Measurements from ENCODE around the gene TXNL4B.
"Not testable (repeated sequence)": the region's sequence is repeated elsewhere in the genome, so short reads cannot be mapped to it uniquely, and the experiment has no call there.

TXNL4B gene

DNA sequence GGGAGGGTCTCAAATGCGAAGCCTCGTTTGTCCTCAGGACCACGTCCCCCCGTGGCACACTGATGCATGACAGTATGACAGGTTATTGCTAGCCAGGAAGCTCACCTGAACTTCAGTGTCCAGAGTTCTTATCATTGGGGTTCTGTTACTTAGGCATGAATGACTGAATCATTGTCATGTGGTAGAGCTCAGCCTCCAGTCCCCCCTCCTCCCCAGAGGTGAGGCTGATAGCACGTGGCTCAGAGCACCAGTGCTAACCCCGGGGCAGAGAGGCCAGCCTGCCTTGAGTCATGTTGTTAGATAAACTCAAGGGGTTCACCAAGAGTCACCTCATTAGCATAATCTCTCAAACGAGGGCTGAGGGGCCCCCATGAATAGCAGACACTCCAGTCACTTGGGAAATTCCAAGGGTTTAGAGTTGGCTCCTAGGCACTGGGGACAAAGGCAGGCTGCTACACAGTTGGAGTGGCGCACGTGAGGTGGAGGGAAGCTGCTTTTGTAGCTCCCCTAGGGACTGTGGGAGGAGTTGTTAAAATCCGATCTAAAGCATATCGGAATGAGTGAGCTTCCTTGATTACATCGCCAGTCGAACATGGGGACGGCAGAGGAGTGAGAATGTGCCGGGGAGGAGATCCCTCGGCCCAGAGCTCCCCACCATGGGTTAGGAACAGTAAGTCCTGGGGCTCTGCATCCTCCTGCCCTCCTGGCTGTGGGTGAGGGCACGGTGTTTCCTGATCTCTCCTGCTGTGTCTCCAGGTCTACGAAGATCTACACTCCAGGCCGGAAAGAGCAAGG, 18.4 kb upstream of the TXNL4B start:
- DNase-seq: no peak

DNA sequence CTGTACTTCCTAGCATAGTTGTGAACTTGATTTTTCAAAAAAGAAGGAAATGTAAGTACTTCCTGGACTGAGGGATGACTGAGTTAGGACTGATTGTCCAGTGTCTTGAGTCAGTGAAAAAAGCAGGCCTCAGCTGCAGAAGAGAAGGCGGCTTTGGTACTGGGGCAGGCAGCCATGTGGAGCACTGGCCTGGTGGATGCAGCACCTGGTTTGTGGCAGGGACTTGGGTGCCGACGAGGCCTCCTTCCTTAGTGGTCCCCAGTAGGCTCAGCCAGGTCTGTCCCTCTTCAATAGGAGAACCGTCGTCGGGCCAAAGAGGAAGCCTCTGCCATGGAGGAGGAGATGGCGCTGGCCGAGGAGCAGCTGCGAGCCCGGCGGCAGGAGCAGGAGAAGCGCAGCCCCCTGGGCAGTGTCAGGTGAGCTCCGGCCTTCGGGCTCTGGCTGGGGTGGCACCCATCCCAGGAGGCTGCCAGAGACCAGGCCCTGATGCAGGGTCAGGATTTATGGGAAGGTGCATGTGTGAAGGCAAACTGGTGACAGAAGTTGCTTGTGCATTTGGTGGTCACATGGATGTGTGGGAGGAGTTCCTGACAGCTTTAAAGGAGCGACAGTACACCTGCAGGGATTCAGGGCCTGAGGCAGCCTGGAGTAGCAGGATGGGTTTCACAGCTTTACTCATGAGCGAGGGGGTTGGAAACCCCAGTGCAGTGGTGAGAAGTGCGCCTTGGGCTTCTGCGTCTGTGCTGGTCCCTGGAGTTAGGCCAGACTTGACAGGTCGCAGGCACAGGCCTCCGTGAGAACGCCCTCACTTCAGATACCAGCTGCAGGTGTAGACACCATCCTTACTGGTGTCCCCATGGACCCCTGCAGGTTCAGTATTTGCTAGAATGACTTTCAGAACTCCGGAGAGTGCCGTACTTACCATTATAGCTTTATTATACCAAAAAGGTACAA, 17.5 kb upstream of the TXNL4B start:
- no peak for DNase-seq

DNA sequence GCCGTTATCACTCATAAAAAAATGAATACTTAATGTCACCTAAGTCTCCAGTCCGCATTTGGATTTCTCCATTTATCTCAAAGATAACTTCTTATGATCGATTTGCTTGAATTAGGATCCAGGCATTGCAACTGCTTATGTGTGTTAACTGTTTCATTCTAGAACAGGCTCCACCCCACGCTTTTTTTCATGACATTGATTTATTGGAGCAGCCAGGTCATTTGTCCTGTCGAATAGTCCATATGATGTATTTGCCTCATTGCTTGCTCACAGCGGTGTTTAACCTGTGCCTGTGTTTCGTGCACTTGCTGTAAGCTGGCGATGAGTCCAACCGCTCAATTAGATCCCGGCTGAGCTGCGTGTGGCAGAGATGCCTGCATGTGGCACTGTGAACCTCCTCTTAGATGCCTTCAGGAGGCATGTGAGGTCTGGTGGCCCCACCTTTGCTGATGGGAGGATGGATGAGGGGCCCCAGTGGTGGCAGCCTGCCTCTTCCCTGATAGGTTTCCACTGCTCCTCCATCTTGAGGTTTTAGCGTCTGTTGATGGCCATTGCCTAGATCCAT, 16.6 kb upstream of the TXNL4B start:
- DNase-seq: no peak

DNA sequence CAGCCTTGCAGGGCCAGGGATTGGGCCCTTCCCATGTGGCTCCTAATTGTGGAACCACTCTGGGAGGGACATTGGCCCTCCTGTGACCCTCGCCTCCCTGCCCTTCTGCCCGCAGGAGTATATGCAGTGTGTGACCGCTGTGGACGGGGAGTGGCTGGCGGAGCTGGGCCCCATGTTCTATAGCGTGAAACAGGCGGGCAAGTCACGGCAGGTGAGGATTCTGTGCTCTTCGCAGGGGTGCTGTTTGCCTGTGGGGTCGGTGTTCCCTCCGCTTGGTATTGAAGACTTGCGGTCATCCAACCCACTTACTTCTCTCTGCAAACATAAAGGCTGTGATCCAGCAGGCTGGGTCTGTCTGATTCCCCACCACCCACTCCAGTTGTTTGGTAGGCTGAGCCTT, 15.9 kb upstream of the TXNL4B start:
- no peak for DNase-seq

DNA sequence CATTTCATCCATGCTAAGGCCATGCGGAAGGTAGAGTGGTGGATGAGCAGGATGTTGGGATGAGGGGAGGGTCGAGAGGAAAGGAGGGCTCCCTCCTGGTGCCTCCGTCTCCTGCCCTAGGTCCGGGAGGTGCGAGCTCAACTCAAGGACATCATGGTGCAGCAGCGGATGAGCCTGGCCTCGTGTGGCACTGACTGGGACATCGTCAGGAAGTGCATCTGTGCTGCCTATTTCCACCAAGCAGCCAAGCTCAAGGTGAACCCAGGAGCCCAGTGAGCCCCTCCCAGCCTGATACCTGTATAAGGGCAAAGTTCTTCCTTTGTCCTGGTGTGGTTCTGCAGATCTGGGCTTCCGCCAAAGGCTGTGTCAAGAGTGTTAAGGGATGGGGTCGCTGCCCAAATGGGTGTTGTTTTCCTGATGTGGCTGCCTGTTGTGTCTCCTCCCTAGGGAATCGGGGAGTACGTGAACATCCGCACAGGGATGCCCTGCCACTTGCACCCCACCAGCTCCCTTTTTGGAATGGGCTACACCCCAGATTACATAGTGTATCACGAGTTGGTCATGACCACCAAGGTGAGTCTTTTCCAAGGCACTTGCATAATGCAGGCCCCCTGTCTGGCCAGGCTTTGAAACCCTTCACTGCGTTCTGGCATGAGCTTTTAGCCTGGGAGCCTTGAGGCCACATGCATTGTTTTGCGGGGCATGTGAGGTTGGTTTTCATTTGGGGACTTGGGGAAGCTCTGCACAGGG, 15.1 kb upstream of the TXNL4B start:
- no peak for DNase-seq

DNA sequence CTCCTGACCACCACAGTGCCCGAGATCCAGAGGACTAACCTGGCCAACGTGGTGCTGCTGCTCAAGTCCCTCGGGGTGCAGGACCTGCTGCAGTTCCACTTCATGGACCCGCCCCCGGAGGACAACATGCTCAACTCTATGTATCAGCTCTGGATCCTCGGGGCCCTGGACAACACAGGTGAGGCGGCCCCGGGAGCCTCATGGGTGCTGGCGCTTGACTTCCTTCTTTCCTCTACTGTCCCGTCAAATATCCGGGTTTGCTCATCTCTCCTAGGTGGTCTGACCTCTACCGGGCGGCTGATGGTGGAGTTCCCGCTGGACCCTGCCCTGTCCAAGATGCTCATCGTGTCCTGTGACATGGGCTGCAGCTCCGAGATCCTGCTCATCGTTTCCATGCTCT, 14.0 kb upstream of the TXNL4B start:
- no peak for DNase-seq

DNA sequence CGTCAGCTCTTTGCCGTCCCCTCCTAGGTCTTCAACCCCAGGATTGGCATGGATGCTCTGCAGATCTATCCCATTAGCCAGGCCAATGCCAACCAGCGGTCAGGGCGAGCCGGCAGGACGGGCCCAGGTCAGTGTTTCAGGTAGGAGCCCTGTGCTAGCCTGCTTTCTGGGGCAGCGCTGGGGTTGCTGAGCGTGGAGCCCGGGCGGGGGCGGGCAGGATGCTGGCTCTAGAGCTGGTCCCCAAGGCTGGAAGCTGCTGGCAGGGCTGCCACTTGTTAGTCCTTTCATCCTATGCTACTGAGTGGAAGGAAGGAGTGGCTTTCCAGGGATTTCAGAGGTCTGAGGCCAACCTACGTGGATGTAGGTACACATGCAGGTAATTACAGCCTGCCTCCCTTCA, 12.6 kb upstream of the TXNL4B start:
- DNase-seq: no peak

DNA sequence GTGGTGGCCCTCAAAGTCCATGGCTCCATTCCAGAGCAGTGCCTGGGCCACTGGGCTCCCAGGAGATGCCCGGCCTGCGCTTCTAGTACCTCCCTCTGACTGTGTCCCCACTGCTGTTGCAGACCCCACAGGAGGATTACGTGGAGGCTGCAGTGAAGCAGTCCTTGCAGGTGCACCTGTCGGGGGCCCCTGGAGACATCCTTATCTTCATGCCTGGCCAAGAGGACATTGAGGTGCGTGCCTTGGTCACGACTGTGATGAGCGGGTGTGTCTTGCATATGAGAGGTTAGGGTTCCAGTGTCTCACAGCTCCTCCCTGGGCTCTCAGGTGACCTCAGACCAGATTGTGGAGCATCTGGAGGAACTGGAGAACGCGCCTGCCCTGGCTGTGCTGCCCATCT, 11.5 kb upstream of the TXNL4B start:
- no peak for DNase-seq

DNA sequence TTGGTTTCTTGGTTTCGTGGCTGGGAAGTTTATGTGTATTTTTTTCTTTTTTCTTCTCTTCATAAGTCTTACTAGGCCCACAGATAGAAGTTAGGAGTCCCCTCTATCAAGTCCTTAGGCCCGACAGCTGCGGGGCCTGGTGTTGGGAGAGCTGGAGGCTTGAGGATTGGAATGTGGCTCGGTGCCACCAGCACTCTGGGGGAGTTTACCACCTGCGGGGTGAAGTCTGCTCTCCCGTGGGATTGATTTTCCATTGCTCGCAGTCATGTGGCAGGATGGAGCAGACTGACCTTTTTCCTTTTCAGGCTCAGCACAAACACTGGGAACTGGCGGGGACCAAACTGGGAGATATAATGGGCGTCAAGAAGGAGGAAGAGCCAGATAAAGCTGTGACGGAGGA, 7.8 kb upstream of the TXNL4B start:
- no peak for DNase-seq

DNA sequence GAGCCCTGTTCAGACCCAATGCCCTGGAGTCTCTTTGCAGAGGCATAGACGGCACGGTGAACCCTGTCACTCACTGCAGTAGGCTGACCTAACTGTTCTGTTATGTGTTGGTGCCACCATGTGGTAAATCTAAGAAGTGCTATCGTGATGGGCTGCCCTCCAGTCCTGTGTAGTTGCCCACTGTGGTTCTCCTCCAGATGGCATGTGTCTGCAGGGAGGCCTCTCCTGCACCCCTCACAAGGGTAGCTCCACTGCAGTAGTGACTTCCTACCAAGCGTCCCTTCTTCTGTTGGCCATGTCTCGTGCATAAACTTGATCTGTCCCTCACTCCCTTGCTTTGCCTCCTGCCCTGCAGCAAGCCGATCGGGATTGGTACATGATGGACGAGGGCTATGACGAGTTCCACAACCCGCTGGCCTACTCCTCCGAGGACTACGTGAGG, 6.0 kb upstream of the TXNL4B start:
- peak; percentile 78 for DNase-seq

DNA sequence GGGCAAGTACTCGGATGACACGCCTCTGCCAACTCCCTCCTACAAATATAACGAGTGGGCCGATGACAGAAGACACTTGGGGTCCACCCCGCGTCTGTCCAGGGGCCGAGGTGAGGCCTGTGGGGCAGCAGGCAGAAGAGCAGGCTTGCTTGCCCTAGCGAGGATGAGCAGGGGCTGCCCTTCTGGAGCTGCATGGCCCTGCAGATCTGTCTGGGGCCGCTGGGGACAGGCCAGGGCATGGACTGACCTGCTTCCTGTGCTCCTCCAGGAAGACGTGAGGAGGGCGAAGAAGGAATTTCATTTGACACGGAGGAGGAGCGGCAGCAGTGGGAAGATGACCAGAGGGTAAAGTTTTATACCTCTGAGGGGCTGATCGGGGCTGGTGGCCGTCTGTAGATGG, 5.5 kb upstream of the TXNL4B start:
- peak; percentile 36 for DNase-seq

DNA sequence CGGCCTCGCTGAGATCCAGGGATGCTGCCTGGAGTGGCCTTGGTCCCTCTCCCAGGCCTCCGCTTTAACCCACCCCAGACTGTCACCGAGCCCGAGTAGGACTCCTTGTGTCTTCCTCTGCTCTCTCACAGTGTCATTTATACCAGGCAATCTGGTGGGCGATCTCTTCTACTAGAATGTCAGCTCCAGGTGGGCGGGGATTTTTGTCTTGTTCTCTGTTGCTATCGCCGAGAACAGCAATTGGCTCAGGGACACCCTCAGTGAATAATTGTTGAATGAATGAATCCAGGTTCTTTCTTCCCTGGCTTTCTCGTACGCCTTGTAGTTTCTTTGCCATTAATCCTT, 818 bp upstream of the TXNL4B start:
- DNase-seq: no peak

DNA sequence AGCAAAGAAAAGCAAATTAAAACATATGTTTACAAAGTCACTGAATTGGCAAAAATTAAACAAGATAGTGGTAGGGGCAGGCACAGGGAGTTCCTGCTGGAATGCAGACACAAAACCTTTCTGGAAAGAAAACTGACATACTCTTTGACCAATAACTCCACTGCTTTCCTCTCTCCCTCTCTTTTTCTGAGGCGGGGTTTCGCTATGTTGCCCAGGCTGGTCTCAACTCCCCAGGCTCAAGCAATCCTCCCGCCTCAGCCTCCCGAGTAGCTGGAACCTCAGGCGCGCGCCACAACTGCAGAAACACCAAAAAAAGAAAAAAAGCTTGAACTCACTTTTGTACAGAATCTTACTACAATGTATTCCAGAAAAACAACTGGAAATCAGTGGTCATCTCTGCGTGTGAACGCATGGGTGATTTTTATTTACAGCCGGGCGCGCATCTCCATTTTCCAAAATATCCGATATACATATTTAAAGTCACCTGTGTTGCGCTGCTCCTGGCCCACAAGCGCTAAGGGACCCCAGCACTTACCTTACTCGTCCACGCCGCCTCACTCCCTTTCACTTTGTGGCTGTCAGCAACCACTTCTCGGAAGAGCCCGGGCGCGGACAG, 480 bp downstream of the TXNL4B start:
- peak; percentile 49 for DNase-seq

DNA sequence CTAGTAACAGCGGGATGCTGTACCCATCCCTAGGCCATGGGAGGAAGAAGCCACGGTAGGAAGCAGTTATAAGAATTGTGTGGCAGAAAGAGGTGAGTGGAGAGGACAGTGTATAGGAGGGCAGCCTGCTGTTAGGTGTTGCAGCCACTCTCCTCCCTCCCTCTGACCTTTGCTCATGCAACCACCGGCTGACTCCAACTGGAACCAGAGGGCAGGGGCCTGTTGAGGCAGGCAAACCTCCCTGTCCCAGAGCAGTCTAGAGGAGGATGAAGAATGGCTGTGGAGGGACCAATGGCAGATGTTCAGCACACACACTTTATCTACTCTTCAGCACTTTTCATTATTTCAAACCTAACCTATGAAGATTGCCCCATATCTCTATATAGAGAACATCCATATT, 2.2 kb downstream of the TXNL4B start:
- no peak for DNase-seq

DNA sequence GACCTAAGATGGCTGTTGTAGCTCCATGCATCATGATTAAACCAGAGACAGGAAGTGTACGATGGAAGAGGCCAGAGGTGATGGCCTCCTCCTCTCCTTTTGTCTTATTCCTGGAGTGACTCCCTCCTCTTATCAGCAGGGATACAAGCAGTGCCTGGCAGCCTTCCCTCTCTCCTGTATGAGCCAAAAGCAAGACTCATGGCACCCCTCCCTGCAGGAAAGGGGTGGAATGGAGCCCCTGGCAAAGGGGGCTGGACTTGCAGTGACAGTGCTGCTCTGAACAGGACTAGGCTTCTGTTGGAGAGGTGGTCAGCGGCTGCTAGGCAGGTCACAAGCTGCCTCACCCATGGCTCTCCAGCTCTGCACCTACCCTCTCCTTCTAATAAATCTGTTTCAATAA, 8.4 kb downstream of the TXNL4B start:
- DNase-seq: no peak

DNA sequence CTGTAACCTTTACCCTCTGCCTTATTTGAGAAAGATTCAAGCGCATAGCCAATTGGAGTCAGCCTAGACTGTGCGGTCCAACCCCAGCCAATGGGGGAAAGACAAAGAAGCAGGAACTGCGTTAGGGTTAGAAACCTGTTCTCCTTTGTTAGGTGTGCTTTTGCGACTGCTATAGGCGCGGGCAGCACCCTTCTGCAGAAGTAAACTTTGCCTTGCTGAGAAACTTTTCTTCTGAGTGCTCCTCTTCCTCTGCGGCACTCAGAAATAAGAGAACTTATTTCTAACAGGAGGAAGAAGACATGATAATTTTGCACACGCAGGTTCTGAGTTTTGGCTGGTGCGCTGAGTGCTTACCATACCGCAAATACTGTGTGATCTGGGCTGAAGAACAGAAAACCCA, 9.0 kb downstream of the TXNL4B start:
- no peak for DNase-seq

DNA sequence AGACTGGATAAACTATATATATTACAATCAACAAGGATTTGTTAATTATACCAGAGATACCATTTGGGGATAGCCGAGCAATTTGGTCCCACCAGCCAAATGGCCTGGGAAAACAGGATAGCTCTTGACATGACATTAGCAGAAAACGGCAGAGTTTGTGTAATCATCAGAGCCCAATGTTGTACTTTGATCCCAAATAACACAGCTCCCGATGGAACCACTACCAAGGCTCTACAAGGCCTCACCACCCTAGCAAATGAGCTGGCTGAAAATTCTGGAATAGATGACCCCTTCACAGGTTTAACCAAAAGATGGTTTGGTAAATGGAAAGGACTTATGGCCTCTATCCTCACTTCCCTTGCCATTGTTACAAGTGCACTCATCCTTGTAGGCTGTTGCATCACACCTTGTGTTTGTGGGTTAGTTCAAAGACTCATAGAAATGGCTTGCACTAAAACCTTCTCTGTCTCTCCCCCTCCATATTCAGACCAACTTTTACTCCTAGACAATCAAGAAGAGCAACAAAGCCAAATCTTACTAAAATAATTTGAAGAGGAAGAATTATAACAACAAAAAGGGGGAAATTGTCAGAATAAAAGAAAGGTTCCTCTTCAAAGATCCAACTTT, 9.5 kb downstream of the TXNL4B start:
- DNase-seq: no peak

DNA sequence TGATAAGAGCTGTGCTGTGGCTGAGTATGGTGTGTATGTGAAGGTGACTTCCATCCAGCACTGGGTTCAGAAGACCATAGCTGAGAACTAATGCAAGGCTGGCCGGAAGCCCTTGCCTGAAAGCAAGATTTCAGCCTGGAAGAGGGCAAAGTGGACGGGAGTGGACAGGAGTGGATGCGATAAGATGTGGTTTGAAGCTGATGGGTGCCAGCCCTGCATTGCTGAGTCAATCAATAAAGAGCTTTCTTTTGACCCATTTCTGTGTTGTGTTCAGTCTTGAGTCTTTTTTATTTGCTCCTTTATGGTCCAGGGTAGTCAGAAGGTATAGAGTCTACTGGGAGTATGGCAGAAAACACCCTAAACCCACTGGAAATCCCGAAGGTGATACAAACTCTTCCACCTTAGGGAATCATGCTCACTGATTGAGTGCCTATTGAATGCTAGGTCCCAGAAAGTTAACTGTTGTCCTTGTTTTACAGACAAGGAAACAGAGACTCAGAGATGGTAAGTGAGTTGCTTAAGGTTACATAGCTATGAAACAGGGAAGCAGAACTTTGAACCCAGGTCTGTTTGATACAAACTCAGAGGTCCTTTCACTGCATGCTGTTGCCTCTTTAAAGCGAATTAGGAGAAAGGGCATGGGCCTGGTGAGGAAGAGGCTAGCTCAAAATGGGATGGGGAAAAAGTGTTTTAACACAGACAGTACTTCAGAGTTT, 16.3 kb downstream of the TXNL4B start:
- DNase-seq: not testable (repeated sequence)

DNA sequence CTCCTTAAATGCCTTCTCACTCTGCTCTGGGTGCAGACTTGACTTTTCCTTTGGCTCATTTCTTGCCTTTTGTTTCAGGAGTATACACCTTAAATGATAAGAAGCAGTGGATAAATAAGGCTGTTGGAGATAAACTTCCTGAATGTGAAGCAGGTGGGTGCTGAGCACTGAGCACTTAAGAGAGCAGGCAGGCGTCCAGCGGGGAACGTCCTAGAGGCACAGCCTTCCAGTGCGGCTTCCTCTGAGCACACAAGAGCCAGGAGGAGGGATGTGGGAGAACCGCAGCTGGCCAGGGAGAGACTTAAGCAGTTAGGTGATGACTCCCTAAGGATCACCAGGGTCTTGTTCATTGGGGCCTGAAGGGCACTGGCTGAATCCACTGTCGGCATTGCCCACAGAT, 18.4 kb downstream of the TXNL4B start:
- not testable (repeated sequence) for DNase-seq

DNA sequence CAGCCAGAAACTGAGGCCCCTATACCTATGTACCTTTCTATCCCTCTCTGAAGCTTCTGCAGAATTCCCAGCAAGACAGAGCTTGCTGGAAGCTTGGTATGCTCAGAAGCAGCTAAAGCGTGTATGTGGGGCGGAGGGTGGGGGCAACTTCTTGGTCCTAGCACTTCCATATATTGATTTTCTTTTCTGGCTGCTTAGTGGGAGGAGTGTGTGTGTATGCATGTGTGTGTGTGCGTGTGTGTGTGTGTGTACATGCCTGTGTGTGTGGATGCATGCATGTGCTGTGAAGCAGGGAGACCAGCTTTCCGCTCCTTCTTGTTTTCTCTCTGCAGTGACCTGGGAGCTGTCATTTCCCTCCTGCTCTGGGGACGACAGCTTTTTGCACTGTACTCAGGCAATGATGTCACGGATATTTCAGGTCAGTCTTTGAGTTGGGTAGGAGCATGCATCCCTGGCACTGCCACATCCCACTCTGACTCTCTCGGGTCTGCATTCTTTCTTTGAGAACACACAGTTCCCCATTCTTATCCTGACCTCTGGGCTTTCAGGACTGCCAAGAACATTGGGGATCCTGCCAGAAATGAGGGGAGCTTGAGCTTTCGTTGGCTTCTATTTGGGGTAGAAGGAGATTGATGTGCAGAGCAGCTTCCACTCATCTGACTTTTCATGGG, 19.7 kb downstream of the TXNL4B start:
- no peak for DNase-seq

Data from DMS53 (cell line).